GM23248 (cell line): ENCODE results near the gene TLX1.

Experiments
- EZH2 ChIP-seq: fragments of 200-600 bp; sonication (generic); IDR thresholded peaks from 2 replicates; pipeline ENCODE4 v1.6.1; 2018; ENCODE audit warnings: antibody characterized with exemption, mild to moderate bottlenecking; ENCODE audit not compliant: insufficient read depth, poor library complexity, severe bottlenecking
- EZH2phosphoT487 ChIP-seq: fragments of 200-600 bp; sonication (generic); IDR thresholded peaks from 2 replicates; pipeline ENCODE4 v1.6.1; 2018; ENCODE audit warnings: antibody characterized with exemption, moderate library complexity, mild to moderate bottlenecking, low read depth; ENCODE audit not compliant: insufficient read depth

GRCh38 chr10:101130984-101131961 lies at the start of gene TLX1:
- TF ChIP-seq EZH2: peak; percentile 70
- TF ChIP-seq EZH2phosphoT487: peak; percentile 23; the same call in 1 of the 2 replicates
